ENCODE results near the gene RPS6KL1. TPM values are rescaled to one million over a fixed set of nuclear protein-coding genes. Genes with fewer than 3 reads are reported as not detected.

The RPS6KL1 gene
- polyA plus RNA-seq, 2 of the 4 experiments (the other 2 are of a cell fraction): 0.32 to 0.99 TPM

DNA sequence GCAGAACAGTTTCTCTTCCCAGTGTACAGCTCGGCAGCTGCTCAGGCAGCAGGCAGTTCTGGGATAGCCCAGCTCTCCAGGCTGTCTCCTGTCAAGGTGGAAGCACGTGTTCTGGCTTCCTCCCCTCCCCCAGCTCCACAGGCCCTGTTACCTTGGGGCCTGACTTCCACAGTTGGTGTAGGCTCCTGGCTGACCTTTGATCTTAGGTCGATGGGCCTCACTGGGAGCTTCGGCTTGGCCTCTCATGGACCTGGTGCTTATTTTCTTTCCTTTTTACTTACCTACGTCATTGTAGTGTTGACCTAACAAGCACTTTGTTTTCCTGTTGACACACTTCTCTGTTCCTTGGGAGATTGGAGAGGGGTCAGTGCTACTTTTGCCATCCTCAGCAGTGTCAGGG, 24.4 kb downstream of the RPS6KL1 start:
- 88% methylated on average over 5 of the region's 5 CpGs for WGBS (ENCODE audit: missing lambda C conversion rate)
- no peak for TF ChIP-seq CHD2 (IDR thresholded peaks at IDR 0.05; ENCODE audit: low read length, partially characterized antibody)
- TF ChIP-seq PHF8 (IDR thresholded peaks at IDR 0.05; ENCODE audit: borderline replicate concordance, low read depth): no peak
- TF ChIP-seq EP300 (IDR thresholded peaks at IDR 0.05): no peak
- no peak for TF ChIP-seq KDM1A (IDR thresholded peaks at IDR 0.05; ENCODE audit: low read depth)
- no peak for TF ChIP-seq CEBPB (IDR thresholded peaks at IDR 0.05)
- no peak for TF ChIP-seq RARB (CRISPR knock-in tag; IDR thresholded peaks at IDR 0.05)
- TF ChIP-seq, protein P1, sequence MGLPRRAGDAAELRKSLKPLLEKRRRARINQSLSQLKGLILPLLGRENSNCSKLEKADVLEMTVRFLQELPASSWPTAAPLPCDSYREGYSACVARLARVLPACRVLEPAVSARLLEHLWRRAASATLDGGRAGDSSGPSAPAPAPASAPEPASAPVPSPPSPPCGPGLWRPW (IDR thresholded peaks at IDR 0.05): no peak
- TF ChIP-seq CBX2 (IDR thresholded peaks at IDR 0.05; ENCODE audit: borderline replicate concordance, low read depth): no peak
- no peak for TF ChIP-seq ESRRA (IDR thresholded peaks at IDR 0.05; ENCODE audit: borderline replicate concordance, low read length)
- no peak for TF ChIP-seq SMC3 (IDR thresholded peaks at IDR 0.05)
- TF ChIP-seq, protein P2, sequence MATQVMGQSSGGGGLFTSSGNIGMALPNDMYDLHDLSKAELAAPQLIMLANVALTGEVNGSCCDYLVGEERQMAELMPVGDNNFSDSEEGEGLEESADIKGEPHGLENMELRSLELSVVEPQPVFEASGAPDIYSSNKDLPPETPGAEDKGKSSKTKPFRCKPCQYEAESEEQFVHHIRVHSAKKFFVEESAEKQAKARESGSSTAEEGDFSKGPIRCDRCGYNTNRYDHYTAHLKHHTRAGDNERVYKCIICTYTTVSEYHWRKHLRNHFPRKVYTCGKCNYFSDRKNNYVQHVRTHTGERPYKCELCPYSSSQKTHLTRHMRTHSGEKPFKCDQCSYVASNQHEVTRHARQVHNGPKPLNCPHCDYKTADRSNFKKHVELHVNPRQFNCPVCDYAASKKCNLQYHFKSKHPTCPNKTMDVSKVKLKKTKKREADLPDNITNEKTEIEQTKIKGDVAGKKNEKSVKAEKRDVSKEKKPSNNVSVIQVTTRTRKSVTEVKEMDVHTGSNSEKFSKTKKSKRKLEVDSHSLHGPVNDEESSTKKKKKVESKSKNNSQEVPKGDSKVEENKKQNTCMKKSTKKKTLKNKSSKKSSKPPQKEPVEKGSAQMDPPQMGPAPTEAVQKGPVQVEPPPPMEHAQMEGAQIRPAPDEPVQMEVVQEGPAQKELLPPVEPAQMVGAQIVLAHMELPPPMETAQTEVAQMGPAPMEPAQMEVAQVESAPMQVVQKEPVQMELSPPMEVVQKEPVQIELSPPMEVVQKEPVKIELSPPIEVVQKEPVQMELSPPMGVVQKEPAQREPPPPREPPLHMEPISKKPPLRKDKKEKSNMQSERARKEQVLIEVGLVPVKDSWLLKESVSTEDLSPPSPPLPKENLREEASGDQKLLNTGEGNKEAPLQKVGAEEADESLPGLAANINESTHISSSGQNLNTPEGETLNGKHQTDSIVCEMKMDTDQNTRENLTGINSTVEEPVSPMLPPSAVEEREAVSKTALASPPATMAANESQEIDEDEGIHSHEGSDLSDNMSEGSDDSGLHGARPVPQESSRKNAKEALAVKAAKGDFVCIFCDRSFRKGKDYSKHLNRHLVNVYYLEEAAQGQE (IDR thresholded peaks at IDR 0.05): no peak
- TF ChIP-seq RFX5 (IDR thresholded peaks at IDR 0.05): no peak
- no peak for TF ChIP-seq NFE2L2 (conservative IDR thresholded peaks at IDR 0.05; ENCODE audit: low read length)
- no peak for TF ChIP-seq ZFP36 (IDR thresholded peaks at IDR 0.05; ENCODE audit: borderline replicate concordance, partially characterized antibody)
- ChIA-PET POLR2A (interaction anchor here (1.1 kb wide), 1 partner anchor 105 kb away, joined by 3 read pairs; the partner anchor contains the start of gene EIF2B2), CTCF (interaction anchor here (0.7 to 15.6 kb wide), 4 partner anchors 9 to 190 kb away, joined by 3 to 173 read pairs (median 20); no protein-coding TSS in a partner anchor)
- ATAC-seq: no peak
- Histone ChIP-seq H3K4me1 (no peaks in the 10 kb centered on the region), H3K4me3 (no peak overlapping the region), H3K4me2 (no peak overlapping the region), H3K9me3 (no peaks in the 10 kb centered on the region), H3K27ac (no peak overlapping the region)
- DNase-seq (ENCODE audit: low read depth in 1 of 2, low spot score in 1 of 2): no peak
- no peak for FAIRE-seq

DNA sequence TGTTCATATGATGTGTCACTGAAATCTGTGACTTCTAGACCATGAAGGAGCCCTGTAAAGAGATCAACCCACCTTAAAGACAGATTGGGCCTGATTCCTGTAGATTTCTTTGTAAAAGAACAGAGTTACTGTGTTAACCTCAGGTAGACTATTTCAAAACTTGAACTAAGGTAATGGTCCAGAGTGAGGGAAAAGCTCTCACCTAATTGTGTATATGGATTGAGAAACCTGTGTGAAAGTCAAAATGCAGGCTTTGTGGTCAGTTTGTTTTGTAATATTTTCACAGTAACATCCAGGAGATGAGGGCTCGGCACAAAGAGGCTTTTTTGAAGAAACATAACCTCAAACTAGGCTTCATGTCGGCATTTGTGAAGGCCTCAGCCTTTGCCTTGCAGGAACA, 25.0 kb downstream of the RPS6KL1 start:
- no peak overlapping the region for H3K4me2 ChIP-seq
- H3K27ac ChIP-seq: no peak overlapping the region
- DNase-seq (ENCODE audit: low read depth in 1 of 2, low spot score in 1 of 2) (no peak), ATAC-seq (no peak), FAIRE-seq (peak; percentile 73)
- TF ChIP-seq MYC (IDR thresholded peaks at IDR 0.05; ENCODE audit: borderline replicate concordance, low read length) (no peak), FOXS1 (CRISPR knock-in tag; IDR thresholded peaks at IDR 0.05) (no peak)
- H3K9me3 ChIP-seq: no peaks in the 10 kb centered on the region
- H3K4me3 ChIP-seq: no peak overlapping the region
- 83% methylated on average over 2 of the region's 2 CpGs for WGBS (ENCODE audit: missing lambda C conversion rate)
- H3K4me1 ChIP-seq: no peaks in the 10 kb centered on the region
- ChIA-PET POLR2A (interaction anchor here (0.7 kb wide), 1 partner anchor 20 kb away, joined by 6 read pairs; no protein-coding TSS in a partner anchor), CTCF (interaction anchor here (0.7 to 15.6 kb wide), 5 partner anchors 9 to 462 kb away, joined by 3 to 173 read pairs (median 3); no protein-coding TSS in a partner anchor)

DNA sequence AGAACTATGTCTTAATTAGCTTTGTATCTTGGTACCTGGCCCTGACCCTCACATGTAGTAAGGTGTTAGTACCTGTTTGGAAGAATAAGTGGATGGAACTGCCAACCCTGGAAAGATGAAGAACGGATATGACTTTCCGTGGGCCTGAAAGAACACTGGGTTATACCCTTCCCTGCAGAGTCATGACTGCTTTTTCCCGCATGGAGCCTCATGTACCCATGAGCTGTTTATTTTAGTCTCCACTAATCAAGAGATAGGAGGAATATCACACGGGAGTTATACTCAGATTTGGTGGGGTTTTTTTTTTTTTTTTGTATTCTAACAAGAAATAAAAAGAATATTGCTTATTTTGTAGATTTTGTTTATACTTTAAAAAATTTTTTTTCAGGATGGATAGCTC, 25.4 kb downstream of the RPS6KL1 start:
- CTCF ChIA-PET: interaction anchor here (0.7 to 15.6 kb wide), 3 partner anchors 10 to 462 kb away, joined by 3 to 173 read pairs (median 36); no protein-coding TSS in a partner anchor
- ATAC-seq (no peak), FAIRE-seq (no peak), DNase-seq (ENCODE audit: low read depth in 1 of 2, low spot score in 1 of 2) (no peak)
- Histone ChIP-seq H3K4me1 (no peaks in the 10 kb centered on the region), H3K27ac (no peak overlapping the region), H3K4me2 (no peak overlapping the region), H3K4me3 (no peak overlapping the region), H3K9me3 (no peaks in the 10 kb centered on the region)
- WGBS (ENCODE audit: missing lambda C conversion rate): 93% methylated on average over 4 of the region's 4 CpGs
- POLR2A ChIA-PET: interaction anchor here (0.7 kb wide), 2 partner anchors 16 to 19 kb away, joined by 6 to 8 read pairs; no protein-coding TSS in a partner anchor
- TF ChIP-seq, protein P3, sequence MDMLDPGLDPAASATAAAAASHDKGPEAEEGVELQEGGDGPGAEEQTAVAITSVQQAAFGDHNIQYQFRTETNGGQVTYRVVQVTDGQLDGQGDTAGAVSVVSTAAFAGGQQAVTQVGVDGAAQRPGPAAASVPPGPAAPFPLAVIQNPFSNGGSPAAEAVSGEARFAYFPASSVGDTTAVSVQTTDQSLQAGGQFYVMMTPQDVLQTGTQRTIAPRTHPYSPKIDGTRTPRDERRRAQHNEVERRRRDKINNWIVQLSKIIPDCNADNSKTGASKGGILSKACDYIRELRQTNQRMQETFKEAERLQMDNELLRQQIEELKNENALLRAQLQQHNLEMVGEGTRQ (IDR thresholded peaks at IDR 0.05): no peak
- TF ChIP-seq, protein P4, sequence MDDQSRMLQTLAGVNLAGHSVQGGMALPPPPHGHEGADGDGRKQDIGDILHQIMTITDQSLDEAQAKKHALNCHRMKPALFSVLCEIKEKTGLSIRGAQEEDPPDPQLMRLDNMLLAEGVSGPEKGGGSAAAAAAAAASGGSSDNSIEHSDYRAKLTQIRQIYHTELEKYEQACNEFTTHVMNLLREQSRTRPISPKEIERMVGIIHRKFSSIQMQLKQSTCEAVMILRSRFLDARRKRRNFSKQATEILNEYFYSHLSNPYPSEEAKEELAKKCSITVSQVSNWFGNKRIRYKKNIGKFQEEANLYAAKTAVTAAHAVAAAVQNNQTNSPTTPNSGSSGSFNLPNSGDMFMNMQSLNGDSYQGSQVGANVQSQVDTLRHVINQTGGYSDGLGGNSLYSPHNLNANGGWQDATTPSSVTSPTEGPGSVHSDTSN (IDR thresholded peaks at IDR 0.05): no peak
- TF ChIP-seq NPAS2 (CRISPR knock-in tag; IDR thresholded peaks at IDR 0.05; ENCODE audit: borderline replicate concordance) (no peak), KDM5A (IDR thresholded peaks at IDR 0.05) (no peak), RFX5 (IDR thresholded peaks at IDR 0.05) (no peak), SMC3 (IDR thresholded peaks at IDR 0.05) (no peak), RAD21 (conservative IDR thresholded peaks at IDR 0.05 in 1 of 2, IDR thresholded peaks at IDR 0.05 in 1 of 2) (no peak), JUN (IDR thresholded peaks at IDR 0.05) (no peak), NR3C1 (IDR thresholded peaks at IDR 0.05) (no peak), HEYL (CRISPR knock-in tag; IDR thresholded peaks at IDR 0.05) (no peak), MAZ (IDR thresholded peaks at IDR 0.05; ENCODE audit: borderline replicate concordance, low read depth, low read length) (no peak), RARB (CRISPR knock-in tag; IDR thresholded peaks at IDR 0.05) (no peak), ESRRA (IDR thresholded peaks at IDR 0.05; ENCODE audit: borderline replicate concordance, low read length) (no peak), POLR2A (IDR thresholded peaks at IDR 0.05; ENCODE audit: low read length) (no peak), MYC (IDR thresholded peaks at IDR 0.05; ENCODE audit: borderline replicate concordance, low read length) (no peak), ZC3H11A (IDR thresholded peaks at IDR 0.05) (no peak)

Data from A549 (cell line).